Heart right ventricle (tissue), 16 donors: Measurements from ENCODE around the gene MOGAT1. TPM values are rescaled to one million over a fixed set of nuclear protein-coding genes. Genes with fewer than 3 reads are reported as not detected.
"Not testable (repeated sequence)": the region's sequence is repeated elsewhere in the genome, so short reads cannot be mapped to it uniquely, and the experiment has no call there.

Experiments used
- ATAC-seq, 8 donors: fragments of 200-7000 bp; cut with Tn5 transposase; one replicate each; pipeline ENCODE4 v1.9.1; 2020; ENCODE audit warnings: mild to moderate bottlenecking in 8 of 8, moderate library complexity in 8 of 8, moderate number of reproducible peaks in 1 of 8
- DNase-seq, 2 donors: peaks; one replicate each; pipeline ENCODE4 v3.0.0-alpha.2; 2020
- H3K27ac ChIP-seq, 10 donors: fragments of 200-600 bp; sonication (generic) in 2 of 10; one replicate each; pipeline versions ENCODE4 v1.5.0 to v1.8.0; 2020 to 2022; ENCODE audit warnings: mild to moderate bottlenecking in 3 of 10
- H3K27me3 ChIP-seq, 7 donors: fragments of 200-600 bp; one replicate each; pipeline ENCODE4 v1.8.0; 2021 to 2022; ENCODE audit warnings: mild to moderate bottlenecking in 2 of 7
- H3K36me3 ChIP-seq, 9 donors: fragments of 200-600 bp; sonication (generic) in 1 of 9; one replicate each; pipeline versions ENCODE4 v1.5.0 to v1.8.0; 2020 to 2022; ENCODE audit warnings: mild to moderate bottlenecking in 2 of 9
- H3K4me1 ChIP-seq, 9 donors: fragments of 200-600 bp; sonication (generic) in 1 of 9; one replicate each; pipeline versions ENCODE4 v1.5.0 to v1.8.0; 2020 to 2022; ENCODE audit warnings: mild to moderate bottlenecking in 4 of 9
- H3K4me3 ChIP-seq, 10 donors: fragments of 200-600 bp; sonication (generic) in 2 of 10; one replicate each; pipeline versions ENCODE4 v1.5.0 to v1.8.0; 2020 to 2022; ENCODE audit warnings: mild to moderate bottlenecking in 7 of 10, moderate library complexity in 2 of 10
- H3K9me3 ChIP-seq, 11 donors: fragments of 200-600 bp in 10 of 11; sonication (generic) in 2 of 11; one replicate each; pipeline versions ENCODE4 v1.5.0 to v1.8.0; 2013 to 2022; ENCODE audit warnings: mild to moderate bottlenecking in 2 of 11, control low read depth in 1 of 11, moderate library complexity in 1 of 11
- WGBS, 2 donors: extraction: QIAGEN DNeasy Blood & Tissue Kit; methylation state at CpG; one replicate each; pipeline ENCODE4 v1.1.7; 2013; ENCODE audit warnings: inconsistent platforms in 1 of 2; 5-methylcytosine and 5-hydroxymethylcytosine counted together
- intact Hi-C, 10 donors: fragments of 100-400 bp; cut with DNase I; formaldehyde crosslinking; loops; one replicate each; pipeline versions ENCODE4 v1.11.1 to v1.14.2; 2022
- polyA plus RNA-seq, 2 donors: library from polyadenylated mRNA; stranded (reverse); fragments of 200-250 nt; gene quantifications; one replicate each; pipeline ENCODE4 v1.2.3, GENCODE V29; 2013
- total RNA-seq, 10 donors: library from RNA; stranded (reverse); fragmentation: NEBNext Ultra II Directional in 3 of 10; extraction: Animal tissue kit (Norgen Biotek cat#: 25700) in 3 of 10; gene quantifications; one replicate each; pipeline versions ENCODE4 v1.2.1 to v1.2.4, GENCODE V29; 2021 to 2023
- TF ChIP-seq, protein P1 (sequence below), 9 donors: fragments of 200-600 bp; sonication (generic) in 2 of 9; IDR thresholded peaks; one replicate each; pipeline versions ENCODE4 v1.5.0 to v1.8.0; 2021 to 2022; ENCODE audit warnings: antibody characterized with exemption in 9 of 9, mild to moderate bottlenecking in 5 of 9, moderate library complexity in 1 of 9
- donor health status: Arrhythmogenic right ventricular cardiomyopathy.
- donor health status: ischemic (EF 13 %, LVEDD 7.1; RV severe dilation, severe dysfunction).
- donor health status: healthy with polysubstance abuse.
- donor health status: DM: no; HTN: yes; CAD: no.
- donor health status: DM: no; HTN: no; CAD: no.
- donor health status: ischemic (EF 25% LVEDD 6.9; RV normal size, moderate dysfunction).
- donor health status: ischemic (EF 25% LVEDD 5.7; RV mildly dilated, moderate dysfunction).
- donor health status: healthy.
- donor health status: DM: yes; HTN: yes; CAD: no.
- donor health status: Ischemic cardiomyopathy.
- donor health status: ischemic (EF 35%, LVEDD 5.7; RV mildly dilated, moderate dysfunction).
- donor health status: nonischemic (EF 11% LVEDD 7.7; RV severe dilation, severe dysfunction).
- donor health status: DM: yes; HTN: yes; CAD: no.
- donor health status: PGD.
- donor health status: ischemic (EF 29% LVEDD 5.4; RV normal size, mild dysfunction).
- donor health status: nonischemic (EF 23%, LVEDD 6.1; RV moderate dilation, normal function).

The MOGAT1 gene
- total and polyA plus RNA-seq, 12 donors, result 0.07 to 0.93 (median 0.56) TPM; not detected in 3

DNA sequence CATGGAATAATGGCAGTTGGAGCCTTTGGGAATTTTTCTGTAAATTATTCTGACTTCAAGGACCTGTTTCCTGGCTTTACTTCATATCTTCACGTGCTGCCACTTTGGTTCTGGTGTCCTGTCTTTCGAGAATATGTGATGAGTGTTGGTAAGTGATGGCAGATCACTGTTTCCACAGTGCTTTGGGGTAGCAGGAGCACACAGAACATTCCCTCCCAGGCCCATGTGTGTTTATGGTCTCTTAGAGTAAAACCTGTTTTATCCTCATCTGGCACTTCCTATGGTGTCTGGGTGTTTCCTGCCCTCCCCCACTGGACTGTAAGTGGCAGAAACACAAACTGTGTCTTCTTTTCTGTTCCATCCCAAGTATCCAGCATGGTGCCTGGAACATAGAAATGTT is 17.9 kb downstream of the MOGAT1 start:
- H3K27me3 ChIP-seq, result no peaks in the 10 kb centered on the region
- intact Hi-C loops, result no loop called here
- H3K4me1 ChIP-seq, result peaks cover 0 to 13% (median 0%) of the 10 kb centered on the region in 9 donors
- H3K27ac ChIP-seq, result no peak overlapping the region
- ATAC-seq, result peak in 4 of 8 donors; percentile 20 to 89 (median 52)
- no peaks in the 10 kb centered on the region for H3K9me3 ChIP-seq
- H3K36me3 ChIP-seq, result no peaks in the 10 kb centered on the region
- DNase-seq, result no peak
- H3K4me3 ChIP-seq, result no peak overlapping the region
- TF ChIP-seq, protein P1, sequence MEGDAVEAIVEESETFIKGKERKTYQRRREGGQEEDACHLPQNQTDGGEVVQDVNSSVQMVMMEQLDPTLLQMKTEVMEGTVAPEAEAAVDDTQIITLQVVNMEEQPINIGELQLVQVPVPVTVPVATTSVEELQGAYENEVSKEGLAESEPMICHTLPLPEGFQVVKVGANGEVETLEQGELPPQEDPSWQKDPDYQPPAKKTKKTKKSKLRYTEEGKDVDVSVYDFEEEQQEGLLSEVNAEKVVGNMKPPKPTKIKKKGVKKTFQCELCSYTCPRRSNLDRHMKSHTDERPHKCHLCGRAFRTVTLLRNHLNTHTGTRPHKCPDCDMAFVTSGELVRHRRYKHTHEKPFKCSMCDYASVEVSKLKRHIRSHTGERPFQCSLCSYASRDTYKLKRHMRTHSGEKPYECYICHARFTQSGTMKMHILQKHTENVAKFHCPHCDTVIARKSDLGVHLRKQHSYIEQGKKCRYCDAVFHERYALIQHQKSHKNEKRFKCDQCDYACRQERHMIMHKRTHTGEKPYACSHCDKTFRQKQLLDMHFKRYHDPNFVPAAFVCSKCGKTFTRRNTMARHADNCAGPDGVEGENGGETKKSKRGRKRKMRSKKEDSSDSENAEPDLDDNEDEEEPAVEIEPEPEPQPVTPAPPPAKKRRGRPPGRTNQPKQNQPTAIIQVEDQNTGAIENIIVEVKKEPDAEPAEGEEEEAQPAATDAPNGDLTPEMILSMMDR (IDR thresholded peaks at IDR 0.05), result no peak
- WGBS, 2 donors, result 28 to 29% methylated on average over 2 of the region's 2 CpGs

DNA sequence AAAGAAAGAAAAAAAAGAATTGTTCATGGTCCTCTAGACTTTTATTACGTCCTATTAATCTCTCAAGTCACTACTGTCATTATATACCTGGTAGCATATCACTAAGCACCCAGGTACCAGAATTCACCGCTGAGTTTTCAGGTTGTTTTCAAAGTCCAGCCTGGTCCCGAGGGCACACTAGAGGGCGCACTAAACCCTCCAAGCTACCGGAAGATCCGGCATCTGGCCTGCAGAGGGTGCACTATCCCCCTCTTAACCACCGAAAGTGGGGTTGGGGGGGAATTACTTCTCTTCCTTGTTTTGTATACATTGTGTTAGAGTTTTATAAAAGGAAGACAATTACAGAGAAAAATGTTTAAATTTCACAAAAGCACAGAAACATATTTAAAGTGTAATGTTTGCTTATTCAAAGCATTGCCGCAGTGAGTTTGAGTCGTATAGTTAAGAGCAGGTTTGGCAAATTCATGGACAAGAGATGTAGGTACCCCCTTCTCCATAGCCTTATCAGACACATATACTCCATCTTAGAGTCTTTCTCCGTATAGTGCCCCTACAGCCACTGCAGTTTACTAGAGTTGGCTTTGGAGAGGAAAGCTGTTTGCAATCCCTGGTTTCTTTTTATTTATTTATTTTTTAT is 19.2 kb downstream of the MOGAT1 start:
- ATAC-seq, result peak; percentile 71 to 89 (median 84)
- Histone ChIP-seq H3K9me3 (no peaks in the 10 kb centered on the region), H3K27ac (no peak overlapping the region), H3K4me1 (peaks cover 0 to 13% (median 0%) of the 10 kb centered on the region in 9 donors), H3K36me3 (no peaks in the 10 kb centered on the region), H3K27me3 (no peaks in the 10 kb centered on the region), H3K4me3 (no peak overlapping the region)
- intact Hi-C loops, result loop anchor here in 5 of 10 donors (5.0 kb wide), 3 partner anchors 212 to 247 kb away; no protein-coding TSS in a partner anchor
- WGBS, 2 donors, result 33 to 39% methylated on average over 10 of the region's 10 CpGs
- peak; percentile 67 to 71 for DNase-seq
- TF ChIP-seq, protein P1 (IDR thresholded peaks at IDR 0.05), result peak; percentile 80 to 99 (median 97)

DNA sequence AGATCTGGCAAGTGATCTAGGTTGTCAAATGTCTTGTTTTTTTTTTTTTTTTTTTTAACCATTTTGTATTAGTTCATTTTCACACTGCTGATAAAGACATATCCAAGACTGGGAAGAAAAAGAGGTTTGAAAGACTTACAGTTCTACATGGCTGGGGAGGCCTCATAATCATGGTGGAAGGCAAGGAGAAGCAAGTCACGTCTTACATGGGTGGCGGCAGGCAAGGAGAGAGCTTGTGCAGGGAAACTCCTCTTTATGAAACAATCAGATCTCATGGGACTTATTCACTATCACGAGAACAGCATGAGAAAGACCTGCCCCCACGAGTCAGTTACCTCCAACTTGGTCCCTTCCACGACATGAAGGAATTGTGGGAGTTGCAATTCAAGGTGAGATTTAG is 22.0 kb downstream of the MOGAT1 start:
- H3K36me3 ChIP-seq, H3K4me3 ChIP-seq, H3K9me3 ChIP-seq, H3K27ac ChIP-seq, DNase-seq, ATAC-seq, H3K27me3 ChIP-seq: not testable (repeated sequence)
- 87 to 93% methylated on average over 5 of the region's 5 CpGs for WGBS, 2 donors
- peaks cover 0 to 13% (median 0%) of the 10 kb centered on the region in 9 donors for H3K4me1 ChIP-seq
- intact Hi-C loops, result loop anchor here in 5 of 10 donors (5.0 kb wide), 3 partner anchors 209 to 244 kb away; no protein-coding TSS in a partner anchor

DNA sequence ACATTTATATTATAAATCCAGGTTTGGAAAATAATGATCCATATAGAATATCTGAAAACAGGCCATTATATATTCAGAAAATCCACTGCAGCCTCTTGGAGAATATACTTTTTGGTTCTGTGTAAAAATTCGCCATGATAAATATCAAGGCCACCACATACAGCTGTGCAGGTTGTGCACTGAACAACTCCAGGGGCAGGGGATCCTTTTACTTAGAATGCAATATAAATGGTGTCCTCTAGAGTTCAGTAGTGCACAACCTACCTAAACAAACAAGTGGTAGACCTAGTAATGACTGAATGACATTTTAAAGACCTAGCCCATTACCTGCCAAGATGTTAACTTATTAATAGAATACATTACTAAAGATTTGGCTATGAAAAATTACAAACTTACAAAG is 22.4 kb downstream of the MOGAT1 start:
- Histone ChIP-seq H3K4me1 (peaks cover 0 to 13% (median 0%) of the 10 kb centered on the region in 9 donors), H3K4me3 (no peak overlapping the region), H3K9me3 (no peaks in the 10 kb centered on the region), H3K27me3 (no peaks in the 10 kb centered on the region), H3K36me3 (no peaks in the 10 kb centered on the region), H3K27ac (no peak overlapping the region)
- TF ChIP-seq, protein P1 (IDR thresholded peaks at IDR 0.05), result peak in 4 of 9 donors; percentile 15 to 31 (median 22)
- WGBS, 2 donors, result 92 to 97% methylated on average over 1 of the region's 1 CpG
- ATAC-seq (peak in 1 of 8 donors; percentile 44), DNase-seq (no peak)
- intact Hi-C loops, result loop anchor here in 5 of 10 donors (5.0 kb wide), 3 partner anchors 208 to 243 kb away; no protein-coding TSS in a partner anchor

DNA sequence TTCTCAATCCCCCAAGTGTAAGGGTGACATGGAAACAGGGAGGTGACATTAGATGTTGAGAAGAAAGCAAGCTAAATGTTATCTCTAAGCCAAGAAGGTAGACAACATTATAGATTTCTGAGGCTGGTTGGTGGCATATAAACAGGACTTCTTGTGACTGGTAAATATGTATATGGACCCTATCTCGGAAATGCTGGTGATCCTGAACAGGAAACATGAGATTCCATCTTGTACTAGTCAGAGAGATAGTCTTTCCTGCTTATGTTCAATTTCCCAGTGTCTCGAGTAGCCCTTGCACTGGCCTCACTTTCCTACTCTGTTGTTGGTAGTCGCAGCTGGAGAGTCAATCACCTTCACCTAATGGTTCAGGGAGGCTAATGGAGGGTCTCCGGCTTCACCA is 26.8 kb downstream of the MOGAT1 start:
- whole genome bisulfite sequencing, 2 donors, result 75 to 82% methylated on average over 4 of the region's 4 CpGs
- peaks cover 0 to 3% (median 0%) of the 10 kb centered on the region in 7 donors for H3K27me3 ChIP-seq
- no peak for ATAC-seq
- no peaks in the 10 kb centered on the region for H3K9me3 ChIP-seq
- peaks cover 0 to 3% (median 0%) of the 10 kb centered on the region in 9 donors for H3K4me1 ChIP-seq
- TF ChIP-seq, protein P1 (IDR thresholded peaks at IDR 0.05), result no peak
- no peak for DNase-seq
- intact Hi-C loops, result loop anchor here in 1 of 10 donors (5.0 kb wide), 1 partner anchor 414 kb away; no protein-coding TSS in a partner anchor
- H3K36me3 ChIP-seq, result no peaks in the 10 kb centered on the region
- no peak overlapping the region for H3K4me3 ChIP-seq
- H3K27ac ChIP-seq, result no peak overlapping the region
